ENCODE data around the gene CDH23.

DNA sequence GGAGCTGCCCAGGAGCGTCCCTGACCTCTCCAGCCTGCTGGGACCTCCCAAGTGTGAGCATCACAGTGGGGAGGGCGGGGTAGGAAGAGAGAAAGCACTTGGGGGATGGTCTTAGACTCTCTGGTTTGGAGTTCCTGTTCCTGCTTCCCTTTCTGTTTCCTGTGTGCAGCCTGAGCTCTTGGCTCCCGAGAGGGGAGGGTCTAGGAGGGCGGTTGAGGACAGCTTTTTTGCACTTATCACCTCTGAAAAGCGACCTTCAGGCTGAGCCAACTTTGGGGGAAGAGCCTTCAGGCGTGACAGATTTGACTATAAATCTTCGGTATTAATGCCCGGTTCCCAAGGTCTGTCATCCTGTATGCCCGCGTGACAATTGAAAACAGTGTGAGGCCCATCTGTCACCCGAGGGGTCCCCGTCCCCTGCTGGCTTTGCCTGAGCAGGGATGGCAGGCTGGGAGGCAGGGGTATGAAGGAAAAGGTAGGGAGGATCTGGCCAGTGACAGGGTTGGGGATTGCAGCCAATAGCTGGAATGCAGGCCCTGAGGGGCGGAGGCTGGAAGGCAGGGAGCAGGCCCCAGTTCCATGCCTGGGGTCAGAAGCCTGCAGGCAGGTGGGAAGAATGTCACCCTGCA, 78.6 kb downstream of the CDH23 start:
- TF ChIP-seq, protein P1, sequence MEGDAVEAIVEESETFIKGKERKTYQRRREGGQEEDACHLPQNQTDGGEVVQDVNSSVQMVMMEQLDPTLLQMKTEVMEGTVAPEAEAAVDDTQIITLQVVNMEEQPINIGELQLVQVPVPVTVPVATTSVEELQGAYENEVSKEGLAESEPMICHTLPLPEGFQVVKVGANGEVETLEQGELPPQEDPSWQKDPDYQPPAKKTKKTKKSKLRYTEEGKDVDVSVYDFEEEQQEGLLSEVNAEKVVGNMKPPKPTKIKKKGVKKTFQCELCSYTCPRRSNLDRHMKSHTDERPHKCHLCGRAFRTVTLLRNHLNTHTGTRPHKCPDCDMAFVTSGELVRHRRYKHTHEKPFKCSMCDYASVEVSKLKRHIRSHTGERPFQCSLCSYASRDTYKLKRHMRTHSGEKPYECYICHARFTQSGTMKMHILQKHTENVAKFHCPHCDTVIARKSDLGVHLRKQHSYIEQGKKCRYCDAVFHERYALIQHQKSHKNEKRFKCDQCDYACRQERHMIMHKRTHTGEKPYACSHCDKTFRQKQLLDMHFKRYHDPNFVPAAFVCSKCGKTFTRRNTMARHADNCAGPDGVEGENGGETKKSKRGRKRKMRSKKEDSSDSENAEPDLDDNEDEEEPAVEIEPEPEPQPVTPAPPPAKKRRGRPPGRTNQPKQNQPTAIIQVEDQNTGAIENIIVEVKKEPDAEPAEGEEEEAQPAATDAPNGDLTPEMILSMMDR (IDR thresholded peaks at IDR 0.05): no peak
- TF ChIP-seq, protein P2, sequence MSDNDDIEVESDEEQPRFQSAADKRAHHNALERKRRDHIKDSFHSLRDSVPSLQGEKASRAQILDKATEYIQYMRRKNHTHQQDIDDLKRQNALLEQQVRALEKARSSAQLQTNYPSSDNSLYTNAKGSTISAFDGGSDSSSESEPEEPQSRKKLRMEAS (CRISPR knock-in tag; IDR thresholded peaks at IDR 0.05): no peak
- no peak for TF ChIP-seq GRHL2 (CRISPR knock-in tag; IDR thresholded peaks at IDR 0.05; ENCODE audit: insufficient replicate concordance, severe bottlenecking)
- TF ChIP-seq, protein P3, sequence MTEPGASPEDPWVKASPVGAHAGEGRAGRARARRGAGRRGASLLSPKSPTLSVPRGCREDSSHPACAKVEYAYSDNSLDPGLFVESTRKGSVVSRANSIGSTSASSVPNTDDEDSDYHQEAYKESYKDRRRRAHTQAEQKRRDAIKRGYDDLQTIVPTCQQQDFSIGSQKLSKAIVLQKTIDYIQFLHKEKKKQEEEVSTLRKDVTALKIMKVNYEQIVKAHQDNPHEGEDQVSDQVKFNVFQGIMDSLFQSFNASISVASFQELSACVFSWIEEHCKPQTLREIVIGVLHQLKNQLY (CRISPR knock-in tag; IDR thresholded peaks at IDR 0.05): no peak
- TF ChIP-seq SMAD3 (CRISPR knock-in tag; IDR thresholded peaks at IDR 0.05; ENCODE audit: borderline replicate concordance): no peak
- TF ChIP-seq TEAD4 (CRISPR knock-in tag; IDR thresholded peaks at IDR 0.05): no peak
- TF ChIP-seq, protein P4, sequence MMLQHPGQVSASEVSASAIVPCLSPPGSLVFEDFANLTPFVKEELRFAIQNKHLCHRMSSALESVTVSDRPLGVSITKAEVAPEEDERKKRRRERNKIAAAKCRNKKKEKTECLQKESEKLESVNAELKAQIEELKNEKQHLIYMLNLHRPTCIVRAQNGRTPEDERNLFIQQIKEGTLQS (CRISPR knock-in tag; conservative IDR thresholded peaks at IDR 0.05): no peak
- TF ChIP-seq, protein P5, sequence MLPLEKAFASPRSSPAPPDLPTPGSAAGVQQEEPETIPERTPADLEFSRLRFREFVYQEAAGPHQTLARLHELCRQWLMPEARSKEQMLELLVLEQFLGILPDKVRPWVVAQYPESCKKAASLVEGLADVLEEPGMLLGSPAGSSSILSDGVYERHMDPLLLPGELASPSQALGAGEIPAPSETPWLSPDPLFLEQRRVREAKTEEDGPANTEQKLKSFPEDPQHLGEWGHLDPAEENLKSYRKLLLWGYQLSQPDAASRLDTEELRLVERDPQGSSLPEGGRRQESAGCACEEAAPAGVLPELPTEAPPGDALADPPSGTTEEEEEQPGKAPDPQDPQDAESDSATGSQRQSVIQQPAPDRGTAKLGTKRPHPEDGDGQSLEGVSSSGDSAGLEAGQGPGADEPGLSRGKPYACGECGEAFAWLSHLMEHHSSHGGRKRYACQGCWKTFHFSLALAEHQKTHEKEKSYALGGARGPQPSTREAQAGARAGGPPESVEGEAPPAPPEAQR (CRISPR knock-in tag; IDR thresholded peaks at IDR 0.05): no peak

Data from WTC11 (cell line).